ENCODE data around the gene GRAMD2B.

Gene GRAMD2B

GRCh38 chr5:126515337-126515736, 92.1 kb downstream of the GRAMD2B start (continued):
- TF ChIP-seq TSHZ1 (tag by site-specific recombination; IDR thresholded peaks at IDR 0.05; ENCODE audit: borderline replicate concordance) (peak; percentile 66; the same call in 1 of the 2 replicates), TCF7L2 (IDR thresholded peaks at IDR 0.05; ENCODE audit: borderline replicate concordance, low read depth, low read length) (peak; percentile 86), OSR2 (tag by site-specific recombination; IDR thresholded peaks at IDR 0.05) (peak; percentile 69; the same call in 1 of the 2 replicates), KLF10 (tag by site-specific recombination; IDR thresholded peaks at IDR 0.05) (no peak; the same call in 1 of the 2 replicates), ZNF223 (tag by site-specific recombination; IDR thresholded peaks at IDR 0.05) (no peak), ZBTB1 (tag by site-specific recombination; IDR thresholded peaks at IDR 0.05) (no peak), WT1 (tag by site-specific recombination; IDR thresholded peaks at IDR 0.05) (peak; percentile 90), ZNF433 (tag by site-specific recombination; IDR thresholded peaks at IDR 0.05; ENCODE audit: low read depth) (no peak), ZNF843 (tag by site-specific recombination; IDR thresholded peaks at IDR 0.05) (peak; percentile 42; the same call in 1 of the 2 replicates), ZNF664 (tag by site-specific recombination; IDR thresholded peaks at IDR 0.05) (no peak), ZNF624 (tag by site-specific recombination; IDR thresholded peaks at IDR 0.05) (no peak), PRDM6 (tag by site-specific recombination; IDR thresholded peaks at IDR 0.05) (peak; percentile 88), SP3 (tag by site-specific recombination; IDR thresholded peaks at IDR 0.05) (no peak), ZNF398 (tag by site-specific recombination; IDR thresholded peaks at IDR 0.05) (no peak)

GRCh38 chr5:126516133-126516532, 92.9 kb downstream of the GRAMD2B start:
- no peaks in the 10 kb centered on the region for H3K9me3 ChIP-seq (ENCODE audit: control insufficient read depth, insufficient read depth, low read depth, low read length)
- H3K27ac ChIP-seq (ENCODE audit: extremely low read depth, low read depth, low read length), result peak overlapping the region; percentile 66
- CTCF ChIA-PET, result interaction anchor here (0.6 to 3.9 kb wide), 2 partner anchors 16 to 19 kb away, joined by 5 to 28 read pairs; no protein-coding TSS in a partner anchor
- H3K4me1 ChIP-seq (ENCODE audit: control insufficient read depth, insufficient read depth, low read length), result peaks cover 29% of the 10 kb centered on the region
- no peak overlapping the region for H3K4me3 ChIP-seq (ENCODE audit: low read depth, low read length)
- POLR2A ChIA-PET, result no interaction called here
- no peaks in the 10 kb centered on the region for H3K36me3 ChIP-seq (ENCODE audit: control insufficient read depth in 2 of 2, insufficient read depth in 1 of 2, low read length in 2 of 2)
- TF ChIP-seq ZNF26 (tag by site-specific recombination; IDR thresholded peaks at IDR 0.05), result no peak
- peak; percentile 43; the same call in 1 of the 2 replicates for TF ChIP-seq ZEB2 (tag by site-specific recombination; IDR thresholded peaks at IDR 0.05)
- peak; percentile 100 for TF ChIP-seq MZF1 (tag by site-specific recombination; IDR thresholded peaks at IDR 0.05; ENCODE audit: borderline replicate concordance)
- 0 out of 2 replicates have a peak, but pooled peaks have one; percentile 25 for TF ChIP-seq ZNF362 (tag by site-specific recombination; IDR thresholded peaks at IDR 0.05)
- TF ChIP-seq ZNF148 (tag by site-specific recombination; IDR thresholded peaks at IDR 0.05; ENCODE audit: borderline replicate concordance), result no peak
- no peak for TF ChIP-seq HOXA7 (CRISPR knock-in tag; IDR thresholded peaks at IDR 0.05; ENCODE audit: borderline replicate concordance)
- peak; percentile 93 for TF ChIP-seq OSR2 (tag by site-specific recombination; IDR thresholded peaks at IDR 0.05)
- TF ChIP-seq ZFP37 (tag by site-specific recombination; IDR thresholded peaks at IDR 0.05), result no peak
- no peak for TF ChIP-seq ZNF610 (tag by site-specific recombination; IDR thresholded peaks at IDR 0.05; ENCODE audit: borderline replicate concordance)
- TF ChIP-seq KLF10 (tag by site-specific recombination; IDR thresholded peaks at IDR 0.05), result no peak
- TF ChIP-seq IKZF3 (tag by site-specific recombination; IDR thresholded peaks at IDR 0.05), result peak; percentile 46; the same call in 1 of the 2 replicates
- no peak for TF ChIP-seq ZNF157 (tag by site-specific recombination; IDR thresholded peaks at IDR 0.05)

Measured in HEK293 (cell line).